Embryonic facial prominence (tissue), 1 donor: ENCODE measurements around the gene SRMS.

Source experiments
- DNase-seq: peaks from one replicate; pipeline ENCODE4 v3.0.0-alpha.2; 2016; ENCODE audit errors: extremely low spot score

SRMS gene, protein sequence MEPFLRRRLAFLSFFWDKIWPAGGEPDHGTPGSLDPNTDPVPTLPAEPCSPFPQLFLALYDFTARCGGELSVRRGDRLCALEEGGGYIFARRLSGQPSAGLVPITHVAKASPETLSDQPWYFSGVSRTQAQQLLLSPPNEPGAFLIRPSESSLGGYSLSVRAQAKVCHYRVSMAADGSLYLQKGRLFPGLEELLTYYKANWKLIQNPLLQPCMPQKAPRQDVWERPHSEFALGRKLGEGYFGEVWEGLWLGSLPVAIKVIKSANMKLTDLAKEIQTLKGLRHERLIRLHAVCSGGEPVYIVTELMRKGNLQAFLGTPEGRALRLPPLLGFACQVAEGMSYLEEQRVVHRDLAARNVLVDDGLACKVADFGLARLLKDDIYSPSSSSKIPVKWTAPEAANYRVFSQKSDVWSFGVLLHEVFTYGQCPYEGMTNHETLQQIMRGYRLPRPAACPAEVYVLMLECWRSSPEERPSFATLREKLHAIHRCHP

DNA sequence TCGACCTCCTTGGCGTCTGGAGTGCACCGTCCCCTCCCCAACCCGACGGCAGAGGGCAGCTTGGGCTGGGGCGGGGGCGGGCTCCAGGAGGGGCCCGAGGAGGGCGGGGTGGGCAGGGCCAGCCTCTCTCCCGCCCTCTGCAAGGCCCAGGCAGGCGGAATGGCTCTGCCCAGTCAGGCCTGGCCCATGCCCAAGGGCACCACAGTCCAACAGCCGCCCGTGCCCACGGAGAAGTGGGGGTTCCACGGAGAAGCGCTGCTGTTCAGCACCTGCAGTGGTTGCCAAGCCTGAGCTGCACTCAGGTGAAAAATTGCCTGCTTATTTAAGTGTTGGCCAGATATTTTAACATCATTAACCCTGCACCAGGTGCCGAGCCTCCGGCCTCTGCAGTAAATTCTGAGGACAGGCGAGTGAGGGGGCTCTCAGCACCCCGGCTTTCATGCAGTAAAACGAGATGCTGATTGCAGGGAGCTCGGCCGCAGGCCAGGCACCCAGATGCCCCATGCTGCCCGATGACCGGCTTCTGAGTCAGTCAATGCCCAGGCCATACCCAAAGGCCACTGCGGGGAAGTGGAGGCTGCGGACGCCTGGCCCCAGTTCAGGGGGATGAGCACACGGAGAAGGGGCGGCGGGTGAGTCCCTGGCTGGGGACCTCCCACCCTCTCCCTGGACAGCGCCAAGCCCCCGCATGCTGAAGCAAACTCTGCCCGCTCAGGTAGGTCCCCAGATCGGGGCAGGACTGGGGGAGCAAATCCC, at the start of gene SRMS:
Gene SRMS, minus strand, starts transcription at position 25 of the 756 bp plus-strand sequence. CDS start 286 bp downstream, outside the sequence.
- DNase-seq, result no peak

DNA sequence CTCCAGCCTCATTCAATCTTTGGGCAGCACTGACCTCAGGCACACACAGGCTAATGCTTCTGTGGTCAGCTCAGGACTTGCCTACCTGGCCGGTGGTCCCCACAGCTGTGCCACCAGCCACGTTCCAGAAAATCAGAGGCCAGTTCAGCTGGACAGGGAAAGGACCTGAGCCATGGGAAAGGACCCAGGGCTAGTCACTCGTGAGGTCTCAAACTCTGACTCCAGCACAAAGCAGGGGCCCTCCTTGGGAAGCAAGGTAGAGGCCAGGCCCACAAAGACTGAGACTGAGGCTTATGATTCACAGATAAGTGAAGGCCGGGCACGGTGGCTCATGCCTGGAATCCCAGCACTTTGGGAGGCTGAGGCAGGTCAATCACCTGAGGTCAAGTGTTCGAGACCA, 48.9 kb upstream of the SRMS start:
- no peak for DNase-seq

DNA sequence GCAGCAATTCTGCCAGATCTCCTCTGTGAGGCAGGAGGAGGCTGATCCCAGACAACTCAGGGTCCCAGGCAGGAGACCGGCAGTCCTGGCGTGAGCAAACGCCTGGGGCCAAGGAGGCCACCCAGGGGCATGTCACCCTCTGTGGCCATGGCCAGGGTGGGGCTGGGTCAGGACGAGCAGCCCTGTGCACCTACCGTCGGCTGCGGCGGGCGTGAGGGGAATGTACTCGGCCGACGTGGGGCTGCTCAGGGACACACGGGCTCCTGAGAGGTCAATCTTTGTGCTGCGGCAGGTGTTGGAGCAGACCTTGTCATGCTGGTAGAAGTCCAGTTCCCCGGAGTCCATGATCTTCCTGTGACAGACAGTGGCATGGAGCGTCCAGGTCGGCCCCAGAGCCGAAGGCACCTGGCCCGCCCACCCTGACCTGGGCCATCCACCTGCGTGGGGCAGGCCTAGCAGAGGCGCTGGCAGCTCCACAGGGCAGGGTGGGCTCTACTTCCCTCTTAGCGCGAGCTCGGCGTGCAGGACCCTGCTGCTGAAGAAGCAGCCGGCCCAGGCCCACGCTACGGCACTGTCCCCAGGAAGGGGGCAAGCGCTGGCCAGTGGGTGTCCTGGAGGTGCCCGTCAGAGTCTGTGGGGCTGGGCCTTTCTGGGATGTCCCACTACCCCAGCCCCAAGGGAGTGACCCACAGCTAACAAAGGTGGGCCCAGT, 48.0 kb upstream of the SRMS start:
- DNase-seq, result no peak

DNA sequence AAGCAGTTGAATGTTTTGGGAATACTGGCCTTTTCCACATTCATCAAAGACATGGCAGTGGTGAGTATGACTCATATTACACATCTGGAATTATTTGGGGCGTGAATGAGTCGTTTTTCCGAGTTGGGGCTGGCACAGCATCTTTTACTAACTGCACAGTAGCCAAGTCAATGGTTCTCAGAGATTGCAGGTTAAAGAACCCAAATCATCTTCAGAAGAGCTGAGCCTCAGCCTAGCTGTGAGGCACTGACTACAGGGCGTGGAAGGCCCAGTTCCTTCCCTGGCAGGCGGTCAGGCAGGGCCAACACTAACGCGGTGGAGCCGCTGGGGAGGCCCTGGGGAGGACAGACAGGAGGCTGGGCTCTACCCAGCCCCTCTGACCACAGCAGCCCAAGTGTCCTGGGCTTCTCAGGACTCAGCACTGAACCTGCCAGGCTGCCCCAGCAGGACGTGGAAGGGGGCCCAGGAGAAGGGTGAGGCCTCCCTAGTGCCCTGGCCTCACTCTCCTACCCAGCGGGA, 46.6 kb upstream of the SRMS start:
- DNase-seq, result no peak

DNA sequence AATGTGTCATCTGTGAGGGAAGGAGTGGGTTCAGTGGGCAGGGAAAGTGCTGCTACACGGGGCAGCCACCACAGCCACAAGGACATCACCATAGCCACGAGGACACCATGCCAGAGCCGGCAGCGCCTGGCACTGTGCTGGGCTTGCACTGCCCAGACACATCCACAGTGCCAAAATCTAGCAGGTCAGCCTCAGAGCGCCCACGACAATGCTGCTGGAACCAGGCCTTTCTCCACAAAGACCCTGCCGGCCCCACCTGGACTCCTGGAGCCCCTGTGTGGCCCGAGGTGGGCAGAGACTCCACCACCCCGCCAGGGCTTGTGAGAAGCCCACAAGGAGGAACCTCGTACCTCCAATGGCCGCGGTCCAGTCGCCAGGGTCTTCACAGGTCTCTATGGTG, 45.1 kb upstream of the SRMS start:
- no peak for DNase-seq

DNA sequence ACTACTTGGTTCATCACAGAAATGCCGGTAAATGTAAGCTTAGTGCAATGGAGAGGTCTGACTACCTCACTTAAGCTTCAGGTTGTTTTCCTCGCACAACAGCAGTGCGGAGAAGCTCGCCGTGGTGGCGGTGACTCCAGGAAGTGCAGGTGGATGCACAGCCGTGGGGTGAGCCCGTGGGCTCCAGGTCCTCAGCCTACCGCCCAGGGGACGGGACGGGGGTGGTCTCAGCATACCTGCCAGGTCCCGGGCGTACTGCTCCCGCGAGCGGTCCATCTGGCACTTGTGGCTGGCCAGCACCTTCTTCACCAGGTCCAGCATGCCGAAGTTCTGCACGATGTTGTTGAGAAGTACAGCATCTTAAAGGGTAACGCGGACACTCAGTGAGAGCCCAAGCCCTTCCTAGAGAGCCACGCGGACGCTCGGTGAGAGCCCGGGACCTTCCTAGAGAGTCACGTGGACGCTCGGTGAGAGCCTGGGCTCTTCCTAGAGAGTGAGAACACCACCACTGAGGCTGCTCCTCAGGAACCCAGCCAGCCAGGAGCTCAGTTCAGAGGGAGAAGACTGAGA, 44.3 kb upstream of the SRMS start:
- no peak for DNase-seq

DNA sequence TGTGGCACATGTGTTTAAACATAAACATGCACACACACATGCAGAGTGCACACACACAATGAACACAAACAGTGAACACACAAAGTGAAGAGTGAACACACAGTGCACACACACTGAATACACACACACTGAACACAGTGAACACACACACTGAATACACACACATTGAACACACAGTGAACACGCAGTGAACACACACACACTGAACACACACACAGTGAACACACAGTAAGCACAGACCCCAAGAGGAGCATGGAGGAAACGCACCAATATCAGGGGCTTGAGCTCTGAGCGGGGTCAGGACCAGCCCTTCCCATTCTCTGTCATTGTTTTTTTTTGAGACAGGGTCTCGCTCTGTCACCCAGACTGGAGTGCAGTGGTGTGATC, 43.6 kb upstream of the SRMS start:
- DNase-seq, result no peak

DNA sequence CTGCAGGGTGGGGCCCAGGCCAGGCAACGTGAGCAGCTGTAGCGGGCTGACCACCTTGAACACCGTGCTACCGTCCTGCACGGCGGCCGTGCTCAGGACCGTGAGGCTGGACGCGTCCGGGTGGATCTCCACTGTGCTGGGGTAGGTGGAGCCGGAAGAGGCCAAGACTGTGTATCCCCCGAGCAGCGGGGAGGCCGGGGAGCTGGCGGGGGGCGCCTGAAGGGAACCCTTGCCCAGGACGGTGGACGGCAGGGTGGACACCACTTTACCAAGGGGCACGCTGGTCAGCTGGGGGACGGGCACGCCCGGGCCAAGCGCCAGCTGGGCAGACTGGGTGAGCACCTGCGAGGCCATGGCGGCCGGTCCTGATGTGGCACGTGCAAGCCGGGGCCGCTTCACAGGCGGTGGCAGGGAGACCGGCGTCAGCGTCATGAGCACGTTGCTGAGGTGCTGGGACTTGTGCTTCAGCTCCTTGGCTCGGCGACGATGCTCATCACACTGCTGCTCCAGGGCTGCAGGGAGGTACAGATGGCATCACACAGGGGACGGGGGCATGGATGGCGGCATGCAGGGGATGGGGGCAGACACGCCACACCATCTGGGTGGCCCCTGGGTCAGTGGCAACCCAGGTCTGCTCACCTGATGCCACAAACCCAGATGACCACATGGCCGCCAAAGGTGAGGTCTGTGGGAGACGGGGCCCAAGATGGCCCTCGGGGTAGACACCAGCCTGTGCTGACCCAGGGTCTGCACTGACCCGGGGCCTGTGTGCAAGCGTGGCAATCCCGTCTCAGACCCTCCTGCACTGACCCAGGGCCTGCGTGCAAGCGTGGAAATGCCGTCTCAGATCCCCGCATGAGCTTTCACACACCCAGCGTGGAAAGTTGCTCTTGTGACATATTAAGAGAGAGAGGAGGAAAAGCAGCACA, 42.9 kb upstream of the SRMS start:
- DNase-seq, result no peak

DNA sequence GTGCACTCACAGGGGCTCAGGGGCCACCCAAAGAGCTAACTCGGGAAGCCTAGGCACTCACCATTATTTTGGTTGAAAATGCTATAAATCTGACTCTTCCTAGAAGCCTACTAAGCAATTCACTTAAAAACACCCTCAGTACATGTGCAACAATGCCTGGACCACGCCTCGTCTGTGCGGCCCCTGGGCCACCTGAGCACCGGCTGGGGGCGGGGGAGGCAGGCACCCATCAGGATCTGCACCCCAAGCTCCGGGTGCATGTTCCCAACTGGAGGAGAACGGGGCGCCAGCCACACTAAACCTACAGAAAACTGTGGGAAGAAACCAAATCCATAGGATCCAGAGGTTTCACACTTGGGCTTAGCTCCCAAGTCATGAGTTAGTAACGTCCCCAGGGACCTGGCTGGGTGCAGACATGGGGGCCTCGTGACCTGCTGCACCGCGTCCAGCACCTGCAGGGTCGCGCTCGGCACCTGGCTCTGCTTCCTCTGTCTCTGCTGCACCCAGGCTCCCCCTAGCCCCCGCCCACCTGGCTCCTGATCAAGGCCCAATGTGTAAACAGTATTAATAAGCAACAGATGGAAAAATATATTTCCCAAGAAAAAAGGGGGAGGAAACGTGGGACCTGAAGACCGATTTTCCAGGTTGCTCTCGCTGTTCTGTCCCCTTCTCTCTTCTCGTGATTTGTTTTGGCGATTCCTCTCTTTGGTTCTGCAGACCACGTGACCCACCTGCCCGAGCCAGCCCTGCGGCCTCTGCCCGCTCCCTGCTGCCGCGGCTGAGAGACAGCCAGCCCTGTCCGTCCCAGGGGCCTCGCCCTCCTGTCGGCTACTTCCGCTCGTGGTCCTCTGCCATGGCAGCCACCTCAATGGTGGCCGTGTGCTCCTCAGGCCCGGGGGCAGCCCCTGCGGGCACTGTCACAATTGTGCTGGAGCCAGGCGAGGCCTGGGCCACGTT, 42.0 kb upstream of the SRMS start:
- DNase-seq, result no peak

DNA sequence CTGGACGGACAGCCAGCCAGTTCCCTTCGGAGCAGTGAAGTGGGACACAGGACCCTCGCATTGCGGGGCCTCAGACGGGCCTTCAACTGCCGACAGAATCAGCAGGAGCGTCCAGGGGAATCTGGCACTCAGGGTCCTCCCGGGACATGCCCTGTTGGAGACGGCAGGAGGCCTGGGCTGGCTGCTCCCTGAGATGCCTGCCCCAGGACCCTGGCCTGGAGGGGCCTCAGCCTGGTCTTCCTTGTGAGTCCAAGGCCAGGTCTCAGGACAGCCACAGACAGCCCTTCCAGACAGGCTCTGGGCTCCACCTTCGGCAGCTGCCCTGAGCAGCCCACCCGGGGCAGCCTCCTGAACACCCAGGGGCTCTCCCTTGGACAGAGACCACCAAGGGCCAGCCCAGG, 41.1 kb upstream of the SRMS start:
- DNase-seq, result no peak

DNA sequence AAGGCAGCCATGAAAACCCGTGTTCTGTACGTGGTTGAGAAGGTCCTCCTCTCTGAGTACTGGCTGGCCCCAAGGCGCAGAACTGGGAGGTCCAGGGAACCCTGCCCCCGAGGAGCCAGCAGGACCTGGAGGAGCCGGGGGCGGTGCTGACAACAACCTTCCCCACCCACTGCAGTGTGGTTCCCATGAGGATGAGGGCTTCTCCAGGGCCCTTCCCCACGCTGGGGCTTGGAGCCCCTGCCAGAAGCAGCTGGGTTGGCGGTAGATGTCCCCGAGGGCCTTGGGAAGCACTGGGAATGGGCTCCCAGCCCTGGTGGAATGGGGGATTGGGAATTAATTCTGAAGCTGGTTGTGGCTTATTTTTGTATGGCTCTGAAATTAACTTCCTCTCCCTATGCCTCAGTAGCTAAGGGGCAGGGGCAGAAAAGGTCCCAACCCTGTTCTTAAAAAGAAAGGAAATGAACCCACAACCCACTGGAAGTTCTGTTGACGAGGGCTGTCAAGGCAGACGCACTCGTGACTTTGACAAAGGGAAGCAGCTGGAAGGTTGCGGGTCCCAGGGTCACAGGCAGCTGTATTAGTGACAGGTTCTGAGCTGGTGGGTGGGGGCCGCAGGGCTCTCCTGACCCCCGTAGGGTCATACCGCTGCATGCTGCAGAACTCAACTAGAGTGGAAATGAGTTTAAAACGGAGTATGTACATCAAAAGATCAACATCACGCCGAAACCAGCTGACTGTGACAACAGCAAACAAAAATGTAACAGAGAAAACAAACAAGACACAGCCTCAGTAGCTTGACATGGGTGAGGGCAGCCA, 40.4 kb upstream of the SRMS start:
- no peak for DNase-seq

DNA sequence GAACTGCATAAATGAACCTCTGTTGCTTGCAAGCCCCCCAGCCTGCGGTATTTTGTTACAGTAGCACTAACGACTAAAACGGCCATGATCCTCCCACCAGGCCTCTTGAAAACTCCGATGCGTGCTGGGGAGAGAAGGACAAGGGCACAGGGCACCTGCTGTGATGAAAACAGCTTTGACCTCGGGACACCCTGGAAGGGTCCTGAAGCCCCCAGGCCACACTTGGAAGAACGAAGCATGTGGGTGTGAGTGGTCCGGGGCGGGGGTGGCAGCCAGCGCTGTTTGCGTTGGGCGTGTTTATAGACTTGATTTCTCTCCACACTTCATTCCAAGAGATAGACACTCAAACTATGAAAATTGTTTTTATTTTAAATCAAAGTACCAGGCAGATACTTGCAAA, 39.7 kb upstream of the SRMS start:
- DNase-seq, result no peak

DNA sequence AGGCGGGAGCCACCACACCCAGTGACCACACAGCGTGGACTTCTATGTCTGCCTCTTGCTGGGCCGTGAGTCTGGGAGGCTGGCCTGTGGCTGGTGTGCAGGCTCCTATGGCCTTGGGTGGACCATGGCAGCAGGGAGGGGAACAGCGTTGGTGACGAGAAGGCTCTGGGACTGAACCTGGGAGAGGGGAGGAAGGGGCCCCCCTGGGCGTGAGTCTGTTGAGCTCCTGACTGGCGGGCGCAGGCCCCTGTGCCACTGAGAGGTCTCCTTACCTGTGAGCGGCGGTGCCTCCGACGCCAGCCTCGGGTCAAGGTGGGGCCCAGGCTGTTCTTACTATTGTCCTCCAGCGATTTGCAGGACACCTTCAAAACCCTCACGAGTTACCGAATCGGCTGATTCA, 39.2 kb upstream of the SRMS start:
- no peak for DNase-seq

DNA sequence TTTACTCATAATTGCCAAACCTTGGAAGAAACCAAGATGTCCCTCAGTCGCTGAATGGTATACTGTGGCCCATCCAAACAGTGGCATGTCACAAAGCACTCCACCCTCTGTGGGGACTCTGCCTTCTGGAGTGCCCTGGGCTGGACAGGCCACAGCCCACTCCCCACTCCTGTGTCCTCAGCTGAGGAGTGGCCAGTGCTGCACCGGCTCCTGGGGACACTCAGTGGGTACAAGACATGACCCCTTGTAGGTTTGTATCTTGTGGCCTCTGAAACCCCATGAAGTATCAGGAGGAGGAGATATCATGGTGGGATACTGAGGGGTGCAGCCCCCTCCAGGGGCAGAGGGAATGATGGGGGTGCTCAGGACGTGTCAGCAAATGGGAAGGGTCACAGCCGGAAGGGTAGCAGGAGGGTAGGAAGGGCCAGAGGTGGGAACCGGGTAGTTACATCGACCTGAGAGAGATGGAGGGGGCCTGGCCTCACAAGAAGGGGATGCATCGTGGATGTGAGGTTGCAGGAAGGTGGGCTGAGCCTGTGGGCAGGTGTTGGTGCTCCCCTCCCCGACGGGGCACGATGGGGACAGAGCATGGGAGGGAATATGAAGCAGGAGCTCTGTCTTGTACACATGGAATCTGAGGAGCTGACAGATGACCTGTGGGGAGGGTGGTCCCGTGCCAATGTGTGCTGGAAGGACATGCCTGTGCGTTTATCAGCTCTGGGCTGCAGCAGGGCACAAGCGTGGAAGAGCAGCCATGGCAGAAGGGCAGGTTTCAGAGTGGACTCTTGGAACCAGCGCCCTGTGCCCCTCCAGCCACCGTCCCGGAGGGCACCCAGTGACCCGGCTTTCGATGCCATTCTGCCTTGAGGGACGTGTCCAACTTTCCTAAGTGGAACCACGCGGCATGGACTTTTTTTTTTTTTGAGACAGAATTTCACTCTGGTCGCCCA, 38.3 kb upstream of the SRMS start:
- no peak for DNase-seq

DNA sequence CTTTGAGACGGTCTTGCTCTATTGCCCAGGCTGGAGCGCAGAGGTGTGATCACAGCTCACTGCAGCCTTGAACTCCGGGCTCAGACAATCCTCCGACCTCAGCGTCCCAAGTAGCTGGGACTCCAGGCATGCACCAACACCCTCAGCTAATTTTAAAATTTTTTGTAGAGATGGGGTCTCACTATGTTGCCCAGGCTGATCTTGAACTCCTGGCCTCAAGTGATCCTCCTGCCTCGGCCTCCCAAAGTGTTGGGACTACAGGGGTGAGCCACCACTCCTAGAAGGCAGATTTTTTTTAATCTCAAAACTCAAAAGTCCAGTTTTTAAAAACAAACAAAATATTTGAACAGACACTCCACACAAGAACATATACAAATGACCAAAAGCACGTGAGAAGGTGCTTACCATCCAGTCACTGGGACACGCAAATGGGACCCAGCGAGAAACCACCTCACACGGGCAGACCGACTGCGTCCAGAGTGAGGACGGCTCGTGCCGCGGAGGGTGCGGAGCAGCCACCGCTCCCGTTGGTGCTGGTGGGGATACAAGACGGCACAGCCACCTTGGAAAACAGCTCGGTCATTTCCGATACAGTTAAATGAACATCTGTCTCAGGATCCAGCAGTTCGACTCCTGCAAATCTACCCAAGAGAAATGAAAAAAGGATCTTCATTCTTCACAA, 35.0 kb upstream of the SRMS start:
- no peak for DNase-seq

DNA sequence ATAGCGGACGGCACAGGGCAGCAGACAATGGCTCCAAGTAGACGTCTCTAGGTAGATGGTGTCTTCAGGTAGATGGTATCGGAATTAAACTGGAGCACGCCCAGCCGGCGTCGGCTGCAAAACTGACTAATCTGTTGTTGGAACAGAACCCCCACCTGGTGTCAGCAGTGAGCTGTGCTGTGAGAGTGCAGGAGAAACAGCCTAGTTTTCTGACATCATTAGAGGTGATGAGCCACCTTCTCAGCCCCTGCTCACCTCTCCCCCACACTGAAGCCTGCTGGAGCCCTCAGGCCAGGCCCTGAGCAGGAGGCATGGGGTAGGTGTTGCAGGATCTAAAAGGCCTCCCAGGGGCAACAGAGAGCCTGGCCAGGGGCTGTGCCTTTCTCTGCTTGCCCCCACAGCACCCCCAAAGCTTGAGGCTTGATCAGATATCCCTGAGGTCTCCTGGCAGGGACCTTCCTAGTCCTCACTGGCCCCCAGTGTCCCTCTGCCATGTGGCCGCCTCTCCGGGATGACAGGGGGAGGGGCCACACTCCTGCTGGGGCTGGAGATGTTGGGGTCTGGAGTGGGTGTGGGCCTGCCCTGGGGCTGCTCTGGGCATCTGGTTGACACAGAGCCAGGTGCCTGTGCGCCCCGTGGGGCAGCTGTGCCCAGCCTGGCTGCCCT, 33.4 kb upstream of the SRMS start:
- no peak for DNase-seq
